Measurements from ENCODE around the gene MOB3A. TPM values are rescaled to one million over a fixed set of nuclear protein-coding genes. Genes with fewer than 3 reads are reported as not detected.

MOB3A gene
- total RNA-seq, 1 donor from 2014 or later, result 45.5 TPM

DNA sequence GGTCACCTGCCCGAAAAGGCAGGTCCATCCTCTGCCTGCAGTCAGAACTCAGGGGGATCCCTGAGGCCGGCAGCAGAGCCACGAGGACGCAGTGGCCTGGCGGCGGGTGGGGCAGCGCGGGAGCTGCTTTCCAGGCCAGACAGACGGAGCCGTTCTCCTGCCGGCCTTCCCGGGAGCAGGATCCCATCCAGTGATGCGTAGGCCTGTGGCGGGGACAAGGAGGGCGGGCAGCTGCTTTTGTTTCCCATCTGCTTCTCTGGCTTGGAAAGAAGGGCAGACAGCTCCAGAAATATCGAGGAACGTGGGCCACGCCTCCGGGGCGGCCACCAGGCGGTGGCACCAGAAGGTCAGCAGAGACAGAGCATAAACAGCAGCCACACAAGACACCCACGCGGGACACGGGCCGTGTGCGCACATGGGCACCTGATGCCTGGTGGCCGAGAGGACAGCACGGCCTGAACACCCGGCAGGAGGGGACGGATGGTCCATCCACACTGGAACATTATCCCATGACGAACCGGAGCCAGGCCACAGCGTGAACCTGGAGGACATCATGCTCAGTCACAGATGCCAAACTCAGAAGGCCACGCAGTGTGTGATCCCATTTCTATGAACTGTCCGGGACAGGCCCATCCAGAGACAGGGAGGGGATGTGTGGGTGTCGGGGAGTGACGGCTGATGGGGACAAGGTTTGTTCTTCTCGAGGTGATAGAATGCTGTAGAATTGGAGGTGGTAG is 31.2 kb downstream of the MOB3A start:
- TF ChIP-seq, protein P1, sequence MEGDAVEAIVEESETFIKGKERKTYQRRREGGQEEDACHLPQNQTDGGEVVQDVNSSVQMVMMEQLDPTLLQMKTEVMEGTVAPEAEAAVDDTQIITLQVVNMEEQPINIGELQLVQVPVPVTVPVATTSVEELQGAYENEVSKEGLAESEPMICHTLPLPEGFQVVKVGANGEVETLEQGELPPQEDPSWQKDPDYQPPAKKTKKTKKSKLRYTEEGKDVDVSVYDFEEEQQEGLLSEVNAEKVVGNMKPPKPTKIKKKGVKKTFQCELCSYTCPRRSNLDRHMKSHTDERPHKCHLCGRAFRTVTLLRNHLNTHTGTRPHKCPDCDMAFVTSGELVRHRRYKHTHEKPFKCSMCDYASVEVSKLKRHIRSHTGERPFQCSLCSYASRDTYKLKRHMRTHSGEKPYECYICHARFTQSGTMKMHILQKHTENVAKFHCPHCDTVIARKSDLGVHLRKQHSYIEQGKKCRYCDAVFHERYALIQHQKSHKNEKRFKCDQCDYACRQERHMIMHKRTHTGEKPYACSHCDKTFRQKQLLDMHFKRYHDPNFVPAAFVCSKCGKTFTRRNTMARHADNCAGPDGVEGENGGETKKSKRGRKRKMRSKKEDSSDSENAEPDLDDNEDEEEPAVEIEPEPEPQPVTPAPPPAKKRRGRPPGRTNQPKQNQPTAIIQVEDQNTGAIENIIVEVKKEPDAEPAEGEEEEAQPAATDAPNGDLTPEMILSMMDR (IDR thresholded peaks at IDR 0.05), result no peak
- Mint-ChIP-seq H3K27ac (ENCODE audit: unreplicated experiment) (no peak overlapping the region), H3K36me3 (ENCODE audit: low read depth) (no peaks in the 10 kb centered on the region), H3K4me3 (ENCODE audit: unreplicated experiment) (no peak overlapping the region), H3K4me1 (ENCODE audit: low read depth) (peaks cover 27% of the 10 kb centered on the region), H3K27me3 (ENCODE audit: low read depth) (no peaks in the 10 kb centered on the region), H3K9me3 (ENCODE audit: low read depth) (no peaks in the 10 kb centered on the region)
- DNase-seq (ENCODE audit: low spot score), result no peak

DNA sequence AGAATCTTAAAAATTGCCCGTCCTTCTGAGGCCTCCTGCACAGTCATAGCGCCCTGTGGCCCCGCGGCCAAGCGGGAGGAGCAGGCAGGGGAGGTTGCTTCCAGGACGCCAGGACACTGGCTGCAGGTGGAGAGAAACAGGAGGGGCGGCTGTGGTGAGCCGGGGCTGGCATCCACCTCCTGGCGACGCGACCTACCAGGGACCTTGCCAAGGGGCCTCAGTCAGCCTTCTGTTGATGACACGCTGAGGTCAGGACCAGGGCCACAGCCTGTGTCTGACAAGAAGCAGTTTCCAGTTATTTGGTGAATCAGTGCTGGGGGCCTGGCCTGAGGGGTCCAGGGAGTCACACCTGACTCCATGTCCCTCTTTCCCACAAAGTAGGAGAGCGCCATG is 31.7 kb downstream of the MOB3A start:
- H3K27ac Mint-ChIP-seq (ENCODE audit: unreplicated experiment), result no peak overlapping the region
- H3K4me1 Mint-ChIP-seq (ENCODE audit: low read depth), result peaks cover 26% of the 10 kb centered on the region
- H3K9me3 Mint-ChIP-seq (ENCODE audit: low read depth), result no peaks in the 10 kb centered on the region
- no peak for DNase-seq (ENCODE audit: low spot score)
- no peaks in the 10 kb centered on the region for H3K36me3 Mint-ChIP-seq (ENCODE audit: low read depth)
- TF ChIP-seq, protein P1 (IDR thresholded peaks at IDR 0.05), result no peak
- no peaks in the 10 kb centered on the region for H3K27me3 Mint-ChIP-seq (ENCODE audit: low read depth)
- H3K4me3 Mint-ChIP-seq (ENCODE audit: unreplicated experiment), result no peak overlapping the region

DNA sequence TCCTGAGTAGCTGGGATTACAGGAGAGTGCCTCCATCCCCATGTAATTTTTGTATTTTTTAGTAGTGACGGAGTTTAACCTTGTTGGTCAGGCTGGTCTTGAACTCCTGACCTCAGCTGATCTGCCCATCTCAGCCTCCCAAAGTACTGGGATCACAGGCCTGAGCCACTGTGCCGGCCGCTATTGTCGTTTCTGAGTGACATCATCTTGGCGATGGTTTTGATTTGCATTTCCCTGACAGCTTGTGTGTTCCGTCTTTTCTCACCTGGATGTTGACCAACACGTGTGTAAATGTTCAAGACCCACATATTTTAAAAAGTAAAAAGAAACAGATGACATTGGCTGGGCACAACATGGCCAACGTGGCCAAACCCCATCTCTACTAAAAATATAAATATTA is 32.3 kb downstream of the MOB3A start:
- Mint-ChIP-seq H3K27ac (ENCODE audit: unreplicated experiment) (no peak overlapping the region), H3K27me3 (ENCODE audit: low read depth) (no peaks in the 10 kb centered on the region), H3K36me3 (ENCODE audit: low read depth) (no peaks in the 10 kb centered on the region), H3K4me3 (ENCODE audit: unreplicated experiment) (no peak overlapping the region), H3K9me3 (ENCODE audit: low read depth) (no peaks in the 10 kb centered on the region), H3K4me1 (ENCODE audit: low read depth) (peaks cover 30% of the 10 kb centered on the region)
- no peak for DNase-seq (ENCODE audit: low spot score)
- TF ChIP-seq, protein P1 (IDR thresholded peaks at IDR 0.05), result no peak

DNA sequence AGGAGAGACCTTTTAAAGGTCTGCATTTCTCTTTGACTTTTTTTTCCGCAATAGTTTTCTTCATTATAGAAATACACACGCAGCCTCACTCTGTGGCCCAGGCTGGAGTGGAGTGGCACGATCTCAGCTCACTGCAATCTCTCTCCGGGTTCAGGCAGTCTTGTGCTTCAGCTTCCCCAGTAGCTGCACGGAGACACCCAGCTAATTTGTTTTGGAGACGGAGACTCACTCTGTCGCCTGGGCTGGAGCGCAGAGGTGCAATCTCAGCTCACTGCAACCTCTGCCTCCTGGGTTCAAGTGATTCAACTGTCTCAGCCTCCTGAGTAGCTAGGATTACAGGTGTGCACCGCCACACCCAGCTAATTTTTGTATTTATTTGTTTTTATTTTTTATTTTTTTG is 33.4 kb downstream of the MOB3A start:
- Mint-ChIP-seq H3K9me3 (ENCODE audit: low read depth) (no peaks in the 10 kb centered on the region), H3K36me3 (ENCODE audit: low read depth) (no peaks in the 10 kb centered on the region), H3K4me1 (ENCODE audit: low read depth) (peaks cover 30% of the 10 kb centered on the region), H3K4me3 (ENCODE audit: unreplicated experiment) (peak overlapping the region; percentile 83), H3K27ac (ENCODE audit: unreplicated experiment) (peak overlapping the region; percentile 49), H3K27me3 (ENCODE audit: low read depth) (no peaks in the 10 kb centered on the region)
- TF ChIP-seq, protein P1 (IDR thresholded peaks at IDR 0.05), result no peak
- no peak for DNase-seq (ENCODE audit: low spot score)

DNA sequence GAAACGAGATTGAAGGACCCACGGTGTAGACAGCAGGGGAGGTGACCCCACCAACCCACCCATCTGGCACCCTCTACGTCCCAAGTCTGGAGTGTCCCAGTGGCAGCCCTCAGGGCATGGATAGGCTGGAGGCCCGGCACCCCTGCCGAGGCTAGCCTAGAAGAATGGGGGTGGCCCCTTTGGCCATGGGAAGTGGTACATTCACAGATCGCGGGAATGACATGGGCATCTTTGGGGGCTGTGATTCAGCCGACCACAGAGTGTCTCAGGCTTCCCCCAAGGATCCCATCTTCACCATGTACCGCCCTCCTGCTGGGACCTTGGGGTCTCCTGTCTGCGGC is 33.8 kb downstream of the MOB3A start:
- Mint-ChIP-seq H3K4me3 (ENCODE audit: unreplicated experiment) (peak overlapping the region; percentile 83), H3K27me3 (ENCODE audit: low read depth) (no peaks in the 10 kb centered on the region), H3K9me3 (ENCODE audit: low read depth) (no peaks in the 10 kb centered on the region), H3K36me3 (ENCODE audit: low read depth) (no peaks in the 10 kb centered on the region), H3K27ac (ENCODE audit: unreplicated experiment) (peak overlapping the region; percentile 49), H3K4me1 (ENCODE audit: low read depth) (peaks cover 30% of the 10 kb centered on the region)
- TF ChIP-seq, protein P1 (IDR thresholded peaks at IDR 0.05), result no peak
- no peak for DNase-seq (ENCODE audit: low spot score)
